HPDE6-E6E7 (cell line): ENCODE results near the gene RNF123.

Source experiments
- DNase-seq: peaks from one replicate; pipeline ENCODE4 v3.0.0; 2011; ENCODE audit warnings: missing footprints; ENCODE audit errors: extremely low spot score

The RNF123 gene

DNA sequence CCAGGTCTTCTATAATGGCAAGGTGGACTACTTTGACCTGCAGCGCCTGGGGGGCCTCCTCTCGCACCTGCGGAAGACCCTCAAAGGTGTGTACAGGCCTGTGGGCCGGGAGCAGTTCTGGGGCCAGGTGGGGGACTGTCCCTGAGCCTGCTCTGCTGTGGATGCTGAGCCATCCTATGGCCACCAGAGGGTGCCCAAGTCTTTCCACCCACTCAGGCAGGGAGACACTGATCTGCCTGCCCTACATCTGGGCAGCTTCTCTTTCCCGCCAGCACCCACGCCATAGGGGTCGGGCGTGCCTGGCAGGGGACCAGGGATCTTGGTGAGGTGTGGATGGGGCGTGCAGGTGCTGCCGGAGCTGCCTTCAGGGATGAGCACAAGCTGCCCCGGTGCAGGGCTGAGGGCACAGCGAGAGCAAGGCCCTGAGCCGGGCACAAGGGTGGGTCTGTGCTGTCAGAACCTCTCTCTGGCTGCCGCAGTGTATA is 14.1 kb downstream of the RNF123 start:
- DNase-seq: peak; percentile 49

GRCh38 chr3:49703956-49704355 is 14.6 kb downstream of the RNF123 start:
- DNase-seq: no peak

- no peak for DNase-seq
Observed at GRCh38 chr3:49704629-49705028, 15.3 kb downstream of the RNF123 start.

- DNase-seq: no peak
Observed at GRCh38 chr3:49705390-49705960, 16.1 kb downstream of the RNF123 start.

DNA sequence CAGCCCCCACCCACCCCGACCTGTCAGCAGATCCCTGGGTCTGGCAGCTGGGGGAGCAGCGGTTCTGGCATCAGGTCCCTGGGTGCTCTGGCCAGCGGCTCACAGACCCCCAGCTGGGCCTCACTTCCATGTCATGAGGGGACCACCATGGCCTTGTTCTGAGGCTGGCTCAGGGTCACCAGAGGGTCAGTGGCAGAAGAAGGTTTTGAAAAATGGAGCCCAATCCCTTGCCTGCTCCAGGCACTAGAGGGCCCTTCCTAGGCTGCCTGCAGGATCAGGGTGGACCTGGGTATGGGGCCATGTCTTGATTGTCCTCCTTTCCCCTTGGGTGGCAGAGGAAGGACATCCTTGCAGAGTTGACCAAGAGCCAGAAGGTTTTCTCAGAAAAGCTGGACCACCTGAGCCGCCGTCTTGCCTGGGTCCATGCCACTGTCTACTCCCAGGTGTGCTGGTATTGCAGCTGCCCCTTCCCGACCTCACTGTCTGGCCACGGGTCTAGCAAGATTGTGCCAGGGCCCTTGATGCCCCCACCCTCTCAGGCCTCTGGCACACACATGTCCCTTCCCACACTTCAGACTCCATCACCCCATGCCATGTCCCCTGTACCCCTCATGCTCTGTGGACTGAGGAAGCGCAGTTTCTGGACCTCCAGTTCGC is 17.2 kb downstream of the RNF123 start:
- no peak for DNase-seq

DNA sequence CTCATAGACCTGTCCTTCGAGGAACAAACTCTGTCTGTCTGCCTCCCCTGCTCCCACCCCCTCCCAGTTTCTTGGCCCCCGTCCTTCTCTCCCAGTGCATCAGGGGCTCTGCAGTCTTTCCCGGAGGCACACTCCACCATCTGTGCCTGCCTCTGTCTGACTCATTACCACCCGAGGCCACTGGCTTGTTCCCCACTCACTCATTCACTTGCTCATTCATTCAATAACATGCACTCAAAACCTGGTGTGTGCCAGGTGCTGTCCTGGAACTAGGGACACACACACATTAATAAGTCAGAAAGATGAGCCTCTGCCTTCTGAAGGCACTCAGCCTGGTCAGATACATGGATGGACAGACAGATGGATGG is 17.7 kb downstream of the RNF123 start:
- DNase-seq: no peak

DNA sequence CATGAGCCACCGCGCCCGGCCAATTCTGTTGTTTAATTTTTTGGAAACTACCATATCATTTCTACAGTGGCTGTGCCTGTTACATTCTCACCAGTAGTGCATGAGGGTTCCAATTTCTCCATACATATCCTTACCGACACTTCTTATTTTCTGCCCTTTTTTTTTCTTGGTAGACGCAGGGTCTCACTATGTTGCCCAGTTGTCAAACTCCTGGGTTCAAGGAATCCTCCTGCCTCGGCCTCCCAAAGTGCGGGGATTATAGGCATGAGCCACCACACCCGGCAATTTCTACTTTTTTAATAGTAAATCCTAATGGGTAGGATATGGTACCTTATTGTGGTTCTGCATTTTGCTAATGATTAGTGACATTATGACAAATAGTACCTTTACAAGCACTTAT is 20.5 kb downstream of the RNF123 start:
- no peak for DNase-seq

- DNase-seq: no peak
Observed at GRCh38 chr3:49711489-49711888, 22.1 kb downstream of the RNF123 start.

DNA sequence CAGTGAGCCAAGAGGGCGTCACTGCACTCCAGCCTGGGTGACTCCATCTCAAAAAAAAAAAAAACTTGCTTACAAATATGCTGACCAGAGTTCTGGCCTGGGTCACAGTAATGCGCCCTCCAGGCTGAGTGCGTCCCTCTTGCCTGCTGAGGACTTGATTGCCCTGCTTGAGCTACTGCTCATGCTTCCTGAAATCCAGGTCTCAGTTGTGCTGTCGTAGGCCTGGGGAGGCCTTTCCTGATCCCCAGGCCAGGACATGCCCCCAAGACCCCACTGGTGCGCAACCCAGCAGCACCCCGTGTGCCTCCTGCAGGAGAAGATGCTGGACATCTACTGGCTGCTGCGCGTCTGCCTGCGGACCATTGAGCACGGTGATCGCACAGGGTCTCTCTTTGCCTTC is 22.8 kb downstream of the RNF123 start:
- DNase-seq: no peak

GRCh38 chr3:49712631-49713317 is 23.4 kb downstream of the RNF123 start:
- DNase-seq: no peak

DNA sequence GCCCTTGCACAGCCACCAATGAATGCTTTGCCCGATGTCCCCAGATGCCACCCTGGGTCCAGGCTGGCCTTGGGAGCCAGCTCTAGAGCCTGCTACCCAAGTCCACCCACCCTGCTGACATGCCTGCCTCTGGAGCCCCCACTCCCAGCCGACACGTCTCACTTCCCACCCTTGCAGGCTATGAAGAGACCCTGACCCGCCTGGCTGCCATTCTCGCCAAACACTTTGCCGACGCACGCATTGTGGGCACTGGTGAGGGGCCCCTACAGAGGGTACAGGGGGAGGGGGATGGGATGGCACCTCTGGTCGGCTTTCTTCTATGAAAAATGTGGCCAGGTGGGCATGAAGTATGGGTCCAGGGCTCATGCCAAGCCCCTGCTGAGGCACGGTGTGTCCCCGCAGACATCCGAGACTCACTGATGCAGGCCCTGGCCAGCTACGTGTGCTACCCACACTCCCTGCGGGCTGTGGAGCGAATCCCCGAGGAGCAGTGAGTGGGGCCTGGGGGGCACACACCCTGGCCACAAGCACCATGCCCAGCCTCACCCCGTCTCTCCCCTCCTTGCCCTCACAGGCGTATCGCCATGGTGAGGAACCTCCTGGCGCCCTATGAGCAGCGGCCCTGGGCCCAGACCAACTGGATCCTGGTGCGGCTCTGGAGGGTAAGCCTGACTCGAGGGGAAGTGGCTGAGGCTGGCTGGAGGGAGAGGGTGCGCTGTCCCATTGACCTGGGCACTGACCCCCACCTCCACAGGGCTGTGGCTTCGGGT is 24.2 kb downstream of the RNF123 start:
- DNase-seq: no peak

GRCh38 chr3:49714728-49715550 is 25.6 kb downstream of the RNF123 start:
- no peak for DNase-seq

GRCh38 chr3:49715611-49716121 is 26.3 kb downstream of the RNF123 start:
- DNase-seq: no peak

- DNase-seq: no peak
Observed at GRCh38 chr3:49716169-49716568, 26.8 kb downstream of the RNF123 start.

GRCh38 chr3:49716691-49717210 is 27.4 kb downstream of the RNF123 start:
- no peak for DNase-seq

GRCh38 chr3:49717211-49717958 is 28.0 kb downstream of the RNF123 start:
- DNase-seq: no peak

- no peak for DNase-seq
Observed at GRCh38 chr3:49717959-49718857, 28.9 kb downstream of the RNF123 start.

DNA sequence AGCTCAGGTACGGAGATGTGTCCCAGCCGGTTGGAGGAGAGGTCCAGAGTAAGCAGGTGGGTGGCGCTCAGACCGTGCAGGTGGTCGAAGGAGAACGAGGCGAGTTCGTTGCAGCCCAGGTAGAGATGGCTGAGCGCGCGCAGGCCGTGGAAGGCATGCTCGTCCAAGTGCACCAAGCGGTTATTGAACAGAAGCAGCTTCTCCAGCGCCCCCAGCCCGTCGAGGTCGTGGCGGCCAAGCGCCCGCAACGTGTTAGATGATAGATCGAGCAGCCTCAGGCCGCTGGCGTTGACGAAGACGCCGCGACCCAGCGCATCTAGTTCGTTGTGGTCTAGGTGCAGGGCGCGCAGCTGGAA is 29.5 kb downstream of the RNF123 start:
- no peak for DNase-seq

- DNase-seq: peak; percentile 76
Observed at GRCh38 chr3:49719214-49719884, 30.0 kb downstream of the RNF123 start, which contains the start of gene AMIGO3. AMIGO3 (minus strand) TSS chr3:49719684; CDS start chr3:49719465, 219 bp downstream.
